Measurements from ENCODE around the gene SPACA9. TPM values are rescaled to one million over a fixed set of nuclear protein-coding genes. Genes with fewer than 3 reads are reported as not detected.

The SPACA9 gene
- total and polyA plus RNA-seq, 2 of the 4 experiments (the other 2 are of a cell fraction) = 0.90 to 4.9 TPM

DNA sequence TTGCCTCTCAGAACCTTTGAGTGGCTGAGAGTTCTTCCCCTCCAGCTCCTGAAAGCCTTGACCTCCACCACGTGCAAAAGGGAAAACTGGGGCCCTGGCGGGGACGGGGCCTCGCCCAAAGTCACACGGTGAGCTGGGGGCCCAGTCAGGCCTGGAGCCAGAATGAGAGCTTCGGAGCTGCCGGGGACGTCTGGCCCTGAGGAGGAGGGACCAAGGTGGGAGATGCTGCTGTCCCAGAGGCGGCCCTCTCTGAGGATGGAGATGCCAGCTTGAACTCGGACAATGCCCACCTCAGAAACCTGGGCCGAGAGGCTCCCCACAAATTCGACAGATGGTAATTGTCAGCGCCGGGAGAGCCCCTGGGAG, 1.3 kb upstream of the SPACA9 start:
- Histone ChIP-seq H2AK5ac (ENCODE audit: low read depth, low read length) (no peak overlapping the region), H3K4me2 (ENCODE audit: low read depth, low read length) (peak overlapping the region; percentile 79; the same call in 1 of the 2 replicates), H3K4me1 (ENCODE audit: control insufficient read depth, insufficient read depth, low read length) (no peaks in the 10 kb centered on the region), H3K9me3 (ENCODE audit: control insufficient read depth, insufficient read depth, low read length) (no peaks in the 10 kb centered on the region), H2AFZ (replicated peaks; ENCODE audit: low read length, poor library complexity) (peak overlapping the region; percentile 99), H2BK120ac (ENCODE audit: low read depth, low read length) (no peak overlapping the region), H3K4ac (ENCODE audit: low read depth, low read length) (no peak overlapping the region), H3K56ac (ENCODE audit: extremely low read depth, insufficient read depth, low read length) (no peak overlapping the region), H4K5ac (ENCODE audit: low read depth, low read length) (no peak overlapping the region), H2BK5ac (ENCODE audit: low read depth, low read length, poor library complexity, severe bottlenecking) (no peak overlapping the region), H2AK9ac (replicated peaks; ENCODE audit: low read depth, low read length, poor library complexity) (peak overlapping the region; percentile 33), H4K20me1 (ENCODE audit: insufficient read depth, low read length) (no peaks in the 10 kb centered on the region), H3K36me3 (ENCODE audit: control insufficient read depth, insufficient read depth, low read length) (no peaks in the 10 kb centered on the region), H3K9ac (ENCODE audit: low read depth, low read length) (no peak overlapping the region), H3K27ac (ENCODE audit: insufficient read depth, low read length) (no peak overlapping the region), H2BK15ac (ENCODE audit: low read depth, low read length) (no peak overlapping the region), H4K91ac (ENCODE audit: insufficient read depth, low read depth, low read length) (no peak overlapping the region; the same call in 1 of the 2 replicates), H3K9me1 (ENCODE audit: insufficient read depth, low read length) (no peaks in the 10 kb centered on the region), H3K4me3 (ENCODE audit: insufficient read depth, low read depth, low read length) (peak overlapping the region; percentile 97), H4K8ac (ENCODE audit: low read depth in 2 of 2, low read length in 2 of 2) (peak overlapping the region; percentile 71 to 97; a peak in 3 of 4 replicates), H2BK20ac (ENCODE audit: low read depth, low read length) (no peak overlapping the region), H3K14ac (replicated peaks; ENCODE audit: low read depth, low read length) (no peak overlapping the region), H3K79me1 (ENCODE audit: low read depth in 1 of 2, low read length in 2 of 2) (no peaks in the 10 kb centered on the region), H3K18ac (ENCODE audit: low read depth, low read length) (no peak overlapping the region), H3K27me3 (ENCODE audit: control insufficient read depth, insufficient read depth, low read length) (peaks cover 5% of the 10 kb centered on the region; the same call in 1 of the 2 replicates), H3K23ac (ENCODE audit: low read depth, low read length) (no peak overlapping the region; the same call in 1 of the 2 replicates)
- WGBS, 2 experiments (ENCODE audit: extremely low coverage in 2 of 2, insufficient read length in 1 of 2) = 7% methylated on average over 3 of the region's 14 CpGs; no CpG with 5 or more reads in 1 of the 2 experiments
- ATAC-seq (ENCODE audit: low read depth) (no peak), DNase-seq (no peak)
- TF ChIP-seq ELK1 (IDR thresholded peaks at IDR 0.05; ENCODE audit: borderline replicate concordance, low read depth, low read length) = no peak
- TF ChIP-seq MAFK (IDR thresholded peaks at IDR 0.05; ENCODE audit: low read depth, low read length) = no peak
- no peak for TF ChIP-seq POLR2A (IDR thresholded peaks at IDR 0.05; ENCODE audit: low read depth, low read length)
- POLR2A ChIA-PET (ENCODE audit: unreplicated experiment) = no interaction called here
- in situ Hi-C loops (cut with MboI; ENCODE audit: low sequenced_read_pairs) = no loop called here
- CTCF ChIA-PET = interaction anchor here (0.6 kb wide), 1 partner anchor 49 kb away, joined by 4 read pairs; no protein-coding TSS in a partner anchor
- no TSS peak for BruUV-seq (replicated peaks)
- intact Hi-C loops (cut with micrococcal nuclease) = no loop called here
- dilution Hi-C loops (cut with HindIII; ENCODE audit: low sequenced_read_pairs, unreplicated experiment) = no loop called here
